A549 (cell line): ENCODE results near the gene SWT1.

Experiments
- BHLHE40 ChIP-seq: IDR thresholded peaks from 2 replicates; pipeline ENCODE4 v1.6.1; 2012; ENCODE audit warnings: low read depth, low read length, inconsistent platforms
- CHD4 ChIP-seq: fragments of 200-600 bp; sonication (generic); IDR thresholded peaks from 2 replicates; pipeline ENCODE4 v1.6.1; 2016; ENCODE audit warnings: antibody characterized with exemption, mild to moderate bottlenecking, borderline replicate concordance
- CTCF ChIP-seq: fragments of >200 bp; sonication (Bioruptor Twin); formaldehyde crosslinking; IDR thresholded peaks from 3 replicates; pipeline ENCODE4 v1.5.1; 2016
- ELK1 ChIP-seq: fragments of 150-350 bp; IDR thresholded peaks from 2 replicates; pipeline ENCODE4 v1.6.1; 2014; ENCODE audit warnings: low read depth, mild to moderate bottlenecking, low read length
- EP300 ChIP-seq, 2 experiments: fragments of >200 bp; sonication (Bioruptor Twin); formaldehyde crosslinking; IDR thresholded peaks; 2 replicates in 1 of 2; 3 replicates in 1 of 2; pipeline ENCODE4 v1.6.1; 2016 to 2017
- ESRRA ChIP-seq: fragments of 150-350 bp; IDR thresholded peaks from 2 replicates; pipeline ENCODE4 v1.6.1; 2014; ENCODE audit warnings: mild to moderate bottlenecking, low read length, borderline replicate concordance
- JUN ChIP-seq, 2 experiments: fragments of >200 bp; sonication (Bioruptor Twin); formaldehyde crosslinking; IDR thresholded peaks; 2 replicates in 1 of 2; 3 replicates in 1 of 2; pipeline ENCODE4 v1.6.1; 2016 to 2017
- MAFK ChIP-seq: fragments of 450-650 bp; IDR thresholded peaks from 2 replicates; pipeline ENCODE4 v1.6.1; 2014; ENCODE audit not compliant: partially characterized antibody
- MAZ ChIP-seq: fragments of 150-350 bp; IDR thresholded peaks from 2 replicates; pipeline ENCODE4 v1.6.1; 2014; ENCODE audit warnings: antibody characterized with exemption, low read depth, low read length, borderline replicate concordance
- POLR2A ChIP-seq: IDR thresholded peaks from 2 replicates; pipeline ENCODE4 v1.6.1; 2012; ENCODE audit warnings: mild to moderate bottlenecking, low read length
- RAD21 ChIP-seq, 2 experiments: fragments of >200 bp in 1 of 2; sonication (Bioruptor Twin) in 1 of 2; formaldehyde crosslinking in 1 of 2; IDR thresholded peaks in 1 of 2; conservative IDR thresholded peaks in 1 of 2; 2 replicates in 1 of 2; 3 replicates in 1 of 2; pipeline ENCODE4 v1.6.1; 2012 to 2018; ENCODE audit warnings: inconsistent platforms in 1 of 2
- RFX5 ChIP-seq: fragments of 450-650 bp; IDR thresholded peaks from 2 replicates; pipeline ENCODE4 v1.7.1; 2014; ENCODE audit warnings: antibody characterized with exemption, mild to moderate bottlenecking, moderate library complexity
- ZFP36 ChIP-seq: fragments of 450-650 bp; IDR thresholded peaks from 2 replicates; pipeline ENCODE4 v1.6.1; 2014; ENCODE audit warnings: borderline replicate concordance; ENCODE audit not compliant: partially characterized antibody

GRCh38 chr1:185154912-185155513 lies 2.0 kb upstream of the SWT1 start:
- no peak for TF ChIP-seq ESRRA
- TF ChIP-seq CTCF = no peak
- no peak for TF ChIP-seq MAFK
- no peak for TF ChIP-seq BHLHE40
- no peak for TF ChIP-seq RFX5
- no peak for TF ChIP-seq POLR2A
- TF ChIP-seq JUN (IDR thresholded peaks at IDR 0.05) = no peak
- no peak for TF ChIP-seq RAD21 (conservative IDR thresholded peaks at IDR 0.05 in 1 of 2, IDR thresholded peaks at IDR 0.05 in 1 of 2)
- TF ChIP-seq MAZ = no peak
- no peak for TF ChIP-seq CHD4
- TF ChIP-seq EP300 (IDR thresholded peaks at IDR 0.05) = no peak
- TF ChIP-seq ZFP36 = no peak
- TF ChIP-seq ELK1 = no peak
